SK-N-SH (cell line): ENCODE results near the gene TUBB1. TPM values are rescaled to one million over a fixed set of nuclear protein-coding genes. Genes with fewer than 3 reads are reported as not detected.

Experiments
- CTCF ChIA-PET: fragments of 300-600, 350-600 bp; formaldehyde crosslinking; extraction: SDS; loops from one replicate; lab custom pipeline; 2021; lab: Yijun Ruan, JAX
- POLR2A ChIA-PET: fragments of 350-600 bp; sonication (Branson Sonifier 250); formaldehyde crosslinking; extraction: SDS; loops from one replicate; lab custom pipeline; 2020; ENCODE audit warnings: antibody characterized with exemption, inconsistent platforms; lab: Yijun Ruan, JAX
- DNase-seq: peaks from one replicate; pipeline ENCODE4 v3.0.0; 2012
- H2AFZ ChIP-seq: fragments of 200-600 bp; sonication (generic); 2 replicates; pipeline ENCODE4 v1.8.1; 2016; ENCODE audit warnings: antibody characterized with exemption, mild to moderate bottlenecking, low read depth
- H3F3A ChIP-seq: fragments of 200-600 bp; sonication (generic); replicated peaks from 2 replicates; pipeline ENCODE3; 2016; ENCODE audit warnings: antibody characterized with exemption, mild to moderate bottlenecking; ENCODE audit not compliant: insufficient read depth
- H3K27ac ChIP-seq, 2 experiments: fragments of 200-500 bp in 1 of 2; fragments of 200-600 bp in 1 of 2; sonication (Bioruptor generic) in 1 of 2; sonication (generic), shearing (Covaris generic) in 1 of 2; 2 replicates each; pipeline versions ENCODE4 v1.5.1 to v1.6.1; 2014 to 2016; ENCODE audit warnings: low read depth in 2 of 2, inconsistent platforms in 1 of 2, low read length in 1 of 2, mild to moderate bottlenecking in 1 of 2, mixed read lengths in 1 of 2
- H3K27me3 ChIP-seq: fragments of 200-600 bp; sonication (generic), shearing (Covaris generic); 2 replicates; pipeline ENCODE4 v1.6.1; 2016; ENCODE audit warnings: mixed run types; ENCODE audit not compliant: insufficient read depth
- H3K36me3 ChIP-seq, 2 experiments: fragments of 200-500 bp in 1 of 2; fragments of 200-600 bp in 1 of 2; sonication (Bioruptor generic) in 1 of 2; sonication (generic) in 1 of 2; replicated peaks in 1 of 2; 2 replicates each; pipeline versions ENCODE3 to v1.5.1; 2014 to 2016; ENCODE audit warnings: low read length in 1 of 2, mild to moderate bottlenecking in 1 of 2; ENCODE audit not compliant: insufficient read depth in 2 of 2, control insufficient read depth in 1 of 2
- H3K4me1 ChIP-seq, 2 experiments: fragments of 200-500 bp in 1 of 2; fragments of 200-600 bp in 1 of 2; sonication (Bioruptor generic) in 1 of 2; sonication (generic), shearing (Covaris generic) in 1 of 2; 2 replicates each; pipeline versions ENCODE4 v1.5.1 to v1.6.1; 2014 to 2016; ENCODE audit warnings: low read depth in 1 of 2, low read length in 1 of 2, mixed run types in 1 of 2; ENCODE audit not compliant: insufficient read depth in 2 of 2, control insufficient read depth in 1 of 2
- H3K4me2 ChIP-seq: fragments of 200-600 bp; sonication (generic), shearing (Covaris generic); 2 replicates; pipeline ENCODE4 v1.6.1; 2017; ENCODE audit warnings: mixed run types
- H3K4me3 ChIP-seq, 2 experiments: fragments of 200-500 bp in 1 of 2; fragments of 200-600 bp in 1 of 2; sonication (Bioruptor generic) in 1 of 2; sonication (generic), shearing (Covaris generic) in 1 of 2; 2 replicates each; pipeline versions ENCODE4 v1.5.1 to v1.8.1; 2014 to 2016; ENCODE audit warnings: low read depth in 2 of 2, inconsistent platforms in 1 of 2, low read length in 1 of 2, mild to moderate bottlenecking in 1 of 2, mixed read lengths in 1 of 2, moderate library complexity in 1 of 2
- H3K79me2 ChIP-seq: fragments of 200-600 bp; sonication (generic); 2 replicates; pipeline ENCODE4 v1.8.1; 2017; ENCODE audit warnings: mild to moderate bottlenecking; ENCODE audit not compliant: insufficient read depth
- H3K9ac ChIP-seq: fragments of 200-600 bp; sonication (generic); 2 replicates; pipeline ENCODE4 v1.6.1; 2017; ENCODE audit warnings: mixed run types
- H3K9me2 ChIP-seq: fragments of 200-600 bp; sonication (generic); 2 replicates; pipeline ENCODE4 v1.6.1; 2017; ENCODE audit warnings: mixed run types
- H3K9me3 ChIP-seq: fragments of 200-600 bp; sonication (generic); 2 replicates; pipeline ENCODE4 v1.6.1; 2017; ENCODE audit warnings: mixed run types, mild to moderate bottlenecking, moderate library complexity
- H4K20me1 ChIP-seq: fragments of 200-600 bp; sonication (generic); 2 replicates; pipeline ENCODE4 v1.6.1; 2017; ENCODE audit warnings: mild to moderate bottlenecking, mixed run types; ENCODE audit not compliant: insufficient read depth
- CHD2 ChIP-seq: fragments of 150-350 bp; IDR thresholded peaks from 2 replicates; pipeline ENCODE4 v1.6.1; 2018; ENCODE audit warnings: low read length; ENCODE audit not compliant: partially characterized antibody
- CTCF ChIP-seq: fragments of 200-600 bp; sonication (generic); IDR thresholded peaks from 2 replicates; pipeline ENCODE4 v1.6.1; 2017; ENCODE audit warnings: antibody characterized with exemption, mild to moderate bottlenecking, moderate library complexity
- EZH2phosphoT487 ChIP-seq: fragments of 200-600 bp; sonication (generic); IDR thresholded peaks from 2 replicates; pipeline ENCODE4 v1.6.1; 2017; ENCODE audit warnings: low read depth, mixed run types, mild to moderate bottlenecking, antibody characterized with exemption, moderate library complexity, borderline replicate concordance
- FOXM1 ChIP-seq: IDR thresholded peaks from 2 replicates; pipeline ENCODE4 v1.4.0; 2012; ENCODE audit warnings: low read depth, mild to moderate bottlenecking
- GABPA ChIP-seq: IDR thresholded peaks from 2 replicates; pipeline ENCODE4 v1.4.0; 2012; ENCODE audit warnings: low read depth, mild to moderate bottlenecking
- GATA2 ChIP-seq: sonication (generic); formaldehyde crosslinking; IDR thresholded peaks from 2 replicates; pipeline ENCODE4 v1.5.0; 2020; ENCODE audit warnings: mild to moderate bottlenecking, missing genetic modification reagents
- JUND ChIP-seq: IDR thresholded peaks from 2 replicates; pipeline ENCODE4 v1.4.0; 2012
- MAX ChIP-seq: IDR thresholded peaks from 2 replicates; pipeline ENCODE4 v1.4.0; 2012; ENCODE audit warnings: low read depth
- MEF2A ChIP-seq: IDR thresholded peaks from 2 replicates; pipeline ENCODE4 v1.4.0; 2012; ENCODE audit warnings: low read depth, borderline replicate concordance
- NRF1 ChIP-seq: IDR thresholded peaks from 2 replicates; pipeline ENCODE4 v1.6.1; 2012; ENCODE audit warnings: low read depth, mild to moderate bottlenecking, low read length
- PBX3 ChIP-seq: IDR thresholded peaks from 2 replicates; pipeline ENCODE4; 2012
- POLR2AphosphoS5 ChIP-seq: IDR thresholded peaks from 2 replicates; pipeline ENCODE4 v1.6.1; 2012; ENCODE audit warnings: low read depth, low read length
- RFX5 ChIP-seq: IDR thresholded peaks from 2 replicates; pipeline ENCODE4 v1.6.1; 2012; ENCODE audit warnings: mild to moderate bottlenecking, improper control_type of control experiment, low read length
- RXRA ChIP-seq: IDR thresholded peaks from 2 replicates; pipeline ENCODE4 v1.4.0; 2012; ENCODE audit warnings: low read depth, mild to moderate bottlenecking, borderline replicate concordance
- SIN3A ChIP-seq: IDR thresholded peaks from 2 replicates; pipeline ENCODE4 v1.6.1; 2012; ENCODE audit warnings: low read depth, mild to moderate bottlenecking, low read length, moderate library complexity, borderline replicate concordance
- TEAD4 ChIP-seq: IDR thresholded peaks from 2 replicates; pipeline ENCODE4 v1.4.0; 2012; ENCODE audit warnings: mild to moderate bottlenecking, borderline replicate concordance; ENCODE audit not compliant: insufficient read depth
- WGBS: methylation state at CpG from one replicate; pipeline ENCODE4 v1.1.6; 2017; ENCODE audit warnings: low lambda C conversion rate; 5-methylcytosine and 5-hydroxymethylcytosine counted together
- polyA plus RNA-seq, 3 experiments: library from polyadenylated mRNA; depleted of rRNA; stranded (reverse); fragments of >200 nt; gene quantifications; 2 replicates each; pipeline ENCODE4 v1.2.3, GENCODE V29; 2012

TUBB1 gene
- polyA plus RNA-seq, 1 of the 3 experiments (the other 2 are of a cell fraction) = not detected

- CTCF ChIA-PET = no interaction called here
These were observed 16.2 kb downstream of the TUBB1 start for GRCh38 chr20:59035381-59035780.

GRCh38 chr20:59037386-59037785, 18.2 kb downstream of the TUBB1 start:
- peaks cover 39 to 69% of the 10 kb centered on the region in 2 experiments for H3K36me3 ChIP-seq
- no peak overlapping the region for H3K9ac ChIP-seq
- peaks cover 26% of the 10 kb centered on the region for H3F3A ChIP-seq
- no peaks in the 10 kb centered on the region for H3K27me3 ChIP-seq
- POLR2A ChIA-PET = no interaction called here
- H3K4me1 ChIP-seq = peaks cover 7 to 31% of the 10 kb centered on the region in 2 experiments; a peak in 3 of 4 replicates
- TF ChIP-seq MEF2A = no peak
- TF ChIP-seq RXRA = no peak
- TF ChIP-seq TEAD4 = no peak
- TF ChIP-seq CTCF = no peak
- no peak for TF ChIP-seq GABPA
- TF ChIP-seq GATA2 = no peak
- TF ChIP-seq SIN3A = no peak
- TF ChIP-seq JUND = no peak
- no peak for TF ChIP-seq FOXM1
- TF ChIP-seq POLR2AphosphoS5 = no peak
- no peak for TF ChIP-seq NRF1
- no peak for TF ChIP-seq PBX3
- TF ChIP-seq, all 33 proteins: peak for 0
- 87% methylated on average over 12 of the region's 12 CpGs for WGBS
- Histone ChIP-seq H3K79me2 (peaks cover 63% of the 10 kb centered on the region), H4K20me1 (peaks cover 4% of the 10 kb centered on the region; the same call in 1 of the 2 replicates), H3K4me2 (no peak overlapping the region), H3K9me2 (no peaks in the 10 kb centered on the region), H3K9me3 (no peaks in the 10 kb centered on the region), H3K4me3 (no peak overlapping the region), H2AFZ (no peak overlapping the region), H3K27ac (peak overlapping the region in 1 of 2 experiments; percentile 51; a peak in 2 of 4 replicates)
- CTCF ChIA-PET = interaction anchor here (0.7 to 0.9 kb wide), 2 partner anchors 9 to 167 kb away, joined by 3 read pairs; no protein-coding TSS in a partner anchor
- no peak for DNase-seq

More at GRCh38 chr20:59035381-59035780, 16.2 kb downstream of the TUBB1 start:
- H3F3A ChIP-seq = peaks cover 26% of the 10 kb centered on the region
- no peak overlapping the region for H3K9ac ChIP-seq
- peaks cover 4% of the 10 kb centered on the region; the same call in 1 of the 2 replicates for H4K20me1 ChIP-seq
- H3K4me2 ChIP-seq = no peak overlapping the region
- peaks cover 44 to 68% of the 10 kb centered on the region in 2 experiments for H3K36me3 ChIP-seq
- 95% methylated on average over 3 of the region's 3 CpGs for WGBS
- H2AFZ ChIP-seq = no peak overlapping the region
- no peaks in the 10 kb centered on the region for H3K9me2 ChIP-seq
- no peak for TF ChIP-seq CHD2
- TF ChIP-seq EZH2phosphoT487 = no peak
- no peak for TF ChIP-seq MAX
- TF ChIP-seq RFX5 = no peak
- no peaks in the 10 kb centered on the region for H3K9me3 ChIP-seq
- H3K27me3 ChIP-seq = no peaks in the 10 kb centered on the region
- peaks cover 14 to 28% of the 10 kb centered on the region in 2 experiments; a peak in 3 of 4 replicates for H3K4me1 ChIP-seq
- POLR2A ChIA-PET = no interaction called here
- peaks cover 60% of the 10 kb centered on the region for H3K79me2 ChIP-seq
- no peak overlapping the region for H3K27ac ChIP-seq
- H3K4me3 ChIP-seq = no peak overlapping the region
- DNase-seq = no peak
